H9 (cell line): ENCODE measurements around the gene TCOF1. TPM values are rescaled to one million over a fixed set of nuclear protein-coding genes. Genes with fewer than 3 reads are reported as not detected.
A peak's percentile ranks its signal among the peaks of the same experiment; 100 is the strongest.

ENCODE experiments used
- DNase-seq: peaks from one replicate; pipeline ENCODE4 v3.0.0-alpha.2; 2017
- H2AFZ ChIP-seq: one replicate; pipeline ENCODE4 v1.6.1; 2013; ENCODE audit warnings: mild to moderate bottlenecking, low read length, control low read depth, moderate library complexity
- H2AK5ac ChIP-seq: 2 replicates; pipeline ENCODE4 v1.6.1; 2013; ENCODE audit warnings: low read length, control low read depth, mixed read lengths; ENCODE audit not compliant: insufficient read length
- H2BK120ac ChIP-seq: one replicate; pipeline ENCODE4 v1.6.1; 2013; ENCODE audit warnings: low read depth, mild to moderate bottlenecking, low read length, control low read depth, inconsistent platforms; ENCODE audit not compliant: poor library complexity, severe bottlenecking
- H2BK12ac ChIP-seq: 2 replicates; pipeline ENCODE4 v1.6.1; 2013; ENCODE audit warnings: low read length, control low read depth, mixed read lengths, low read depth; ENCODE audit not compliant: insufficient read length
- H2BK15ac ChIP-seq: 2 replicates; pipeline ENCODE4 v1.6.1; 2013; ENCODE audit warnings: low read depth, low read length, control low read depth
- H2BK20ac ChIP-seq: one replicate; pipeline ENCODE4 v1.6.1; 2013; ENCODE audit warnings: low read depth, mild to moderate bottlenecking, low read length, control low read depth, inconsistent platforms; ENCODE audit not compliant: poor library complexity, severe bottlenecking
- H2BK5ac ChIP-seq: 2 replicates; pipeline ENCODE4 v1.6.1; 2013; ENCODE audit warnings: low read length, control low read depth, mixed read lengths; ENCODE audit not compliant: insufficient read length
- H3K14ac ChIP-seq: 2 replicates; pipeline ENCODE4 v1.6.1; 2013; ENCODE audit warnings: low read length, control low read depth; ENCODE audit not compliant: insufficient read depth
- H3K18ac ChIP-seq: 2 replicates; pipeline ENCODE4 v1.6.1; 2013; ENCODE audit warnings: low read depth, mild to moderate bottlenecking, mixed read lengths, low read length, control low read depth; ENCODE audit not compliant: insufficient read length
- H3K23ac ChIP-seq: 2 replicates; pipeline ENCODE4 v1.6.1; 2013; ENCODE audit warnings: low read length, control low read depth, mixed read lengths, low read depth; ENCODE audit not compliant: insufficient read length
- H3K23me2 ChIP-seq: 2 replicates; pipeline ENCODE4 v1.6.1; 2013; ENCODE audit warnings: low read depth, mild to moderate bottlenecking, mixed read lengths, low read length, control low read depth; ENCODE audit not compliant: insufficient read length, poor library complexity, severe bottlenecking
- H3K27ac ChIP-seq: 2 replicates; pipeline ENCODE4 v1.5.1; 2013; ENCODE audit warnings: low read length, control low read depth, mixed read lengths, low read depth; ENCODE audit not compliant: insufficient read length
- H3K27me3 ChIP-seq: 2 replicates; pipeline ENCODE4 v1.6.1; 2013; ENCODE audit warnings: low read length, control low read depth, inconsistent platforms; ENCODE audit not compliant: insufficient read depth
- H3K4ac ChIP-seq: 2 replicates; pipeline ENCODE4 v1.6.1; 2013; ENCODE audit warnings: low read depth, mild to moderate bottlenecking, control low read depth, inconsistent platforms, low read length, moderate library complexity
- H3K4me1 ChIP-seq: 2 replicates; pipeline ENCODE4 v1.6.1; 2013; ENCODE audit warnings: low read length, control low read depth, inconsistent platforms; ENCODE audit not compliant: insufficient read depth
- H3K4me2 ChIP-seq: 2 replicates; pipeline ENCODE4 v1.6.1; 2013; ENCODE audit warnings: low read length, control low read depth, mixed read lengths; ENCODE audit not compliant: insufficient read length, insufficient read depth
- H3K56ac ChIP-seq: 2 replicates; pipeline ENCODE4 v1.6.1; 2013; ENCODE audit warnings: low read depth, mild to moderate bottlenecking, mixed read lengths, low read length, control low read depth; ENCODE audit not compliant: insufficient read length
- H3K79me1 ChIP-seq: 2 replicates; pipeline ENCODE4 v1.6.1; 2013; ENCODE audit warnings: low read depth, mild to moderate bottlenecking, moderate library complexity, low read length, control low read depth, inconsistent platforms; ENCODE audit not compliant: insufficient read depth, poor library complexity, severe bottlenecking
- H3K79me2 ChIP-seq: 2 replicates; pipeline ENCODE4 v1.6.1; 2013; ENCODE audit warnings: low read length, control low read depth, inconsistent platforms; ENCODE audit not compliant: insufficient read depth
- H3K9ac ChIP-seq: 2 replicates; pipeline ENCODE4 v1.6.1; 2013; ENCODE audit warnings: low read length, control low read depth, mixed read lengths; ENCODE audit not compliant: insufficient read length; ENCODE audit errors: extremely low read depth
- H3K9me3 ChIP-seq: one replicate; pipeline ENCODE4 v1.6.1; 2013; ENCODE audit warnings: low read depth, low read length, inconsistent platforms; ENCODE audit not compliant: control insufficient read depth
- H3T11ph ChIP-seq: one replicate; pipeline ENCODE4 v1.6.1; 2013; ENCODE audit warnings: mild to moderate bottlenecking, low read length, control low read depth, inconsistent platforms
- H4K20me1 ChIP-seq: one replicate; pipeline ENCODE4 v1.6.1; 2013; ENCODE audit not compliant: control insufficient read depth, insufficient read length, insufficient read depth
- H4K5ac ChIP-seq: 2 replicates; pipeline ENCODE4 v1.6.1; 2013; ENCODE audit warnings: low read depth, mild to moderate bottlenecking, mixed read lengths, low read length, control low read depth; ENCODE audit not compliant: insufficient read length
- H4K8ac ChIP-seq: replicated peaks from 2 replicates; pipeline ENCODE4 v1.6.1; 2013; ENCODE audit warnings: low read length, control low read depth, mixed read lengths, low read depth; ENCODE audit not compliant: insufficient read length
- H4K91ac ChIP-seq: 2 replicates; pipeline ENCODE4 v1.6.1; 2013; ENCODE audit warnings: low read depth, mild to moderate bottlenecking, moderate library complexity, mixed read lengths, low read length, control low read depth; ENCODE audit not compliant: insufficient read length
- H3K27ac Mint-ChIP-seq, 3 experiments: 2 replicates in 2 of 3; 3 replicates in 1 of 3; pipeline ENCODE4 v1.8.0; 2020 to 2021; ENCODE audit warnings: mixed read lengths in 3 of 3, mild to moderate bottlenecking in 1 of 3, moderate library complexity in 1 of 3
- H3K27me3 Mint-ChIP-seq: 2 replicates; pipeline ENCODE4 v1.8.0; 2021; ENCODE audit warnings: low read depth, mild to moderate bottlenecking, moderate library complexity, mixed read lengths
- H3K36me3 Mint-ChIP-seq, 3 experiments: 2 replicates in 2 of 3; 3 replicates in 1 of 3; pipeline ENCODE4 v1.8.0; 2020 to 2021; ENCODE audit warnings: low read depth in 3 of 3, mixed read lengths in 3 of 3; ENCODE audit not compliant: insufficient read depth in 1 of 3
- H3K4me1 Mint-ChIP-seq, 2 experiments: 2 replicates each; pipeline ENCODE4 v1.8.0; 2020; ENCODE audit warnings: mixed read lengths in 2 of 2
- H3K4me3 Mint-ChIP-seq, 2 experiments: 2 replicates in 1 of 2; 3 replicates in 1 of 2; pipeline ENCODE4 v1.8.0; 2020 to 2021; ENCODE audit warnings: mild to moderate bottlenecking in 2 of 2, mixed read lengths in 2 of 2, moderate library complexity in 1 of 2
- H3K9me3 Mint-ChIP-seq, 2 experiments: 2 replicates in 1 of 2; 3 replicates in 1 of 2; pipeline ENCODE4 v1.8.0; 2020; ENCODE audit warnings: mild to moderate bottlenecking in 2 of 2, mixed read lengths in 2 of 2, moderate library complexity in 1 of 2
- CTCF ChIP-seq: fragments of 200-600 bp; sonication (generic); conservative IDR thresholded peaks from 3 replicates; pipeline ENCODE4 v1.8.0; 2021; ENCODE audit warnings: antibody characterized with exemption, mild to moderate bottlenecking
- WGBS: extraction: QIAGEN DNeasy Blood & Tissue Kit; methylation state at CpG from one replicate; pipeline ENCODE4 v1.1.7; 2013; ENCODE audit warnings: missing lambda C conversion rate, low lambda C conversion rate, mixed read lengths; ENCODE audit not compliant: insufficient read length; ENCODE audit errors: extremely low coverage; 5-methylcytosine and 5-hydroxymethylcytosine counted together
- total RNA-seq: library from RNA; stranded (reverse); gene quantifications from 2 replicates; pipeline ENCODE4 v1.2.1, GENCODE V29; 2021

Gene TCOF1
- total RNA-seq, 1 experiment from 2014 or later, result 128 TPM

- H3K9me3 Mint-ChIP-seq, result no peaks in the 10 kb centered on the region; a peak in 2 of 5 replicates
- peak overlapping the region; percentile 12 to 60; a peak in 4 of 5 replicates for H3K4me3 Mint-ChIP-seq
- Histone ChIP-seq H2BK12ac (no peak overlapping the region), H4K8ac (no peak overlapping the region), H3K23ac (no peak overlapping the region), H2AK5ac (no peak overlapping the region), H3K4ac (no peak overlapping the region), H4K20me1 (no peaks in the 10 kb centered on the region), H3K27ac (no peak overlapping the region), H3K79me2 (no peaks in the 10 kb centered on the region), H3K4me2 (peak overlapping the region; percentile 60), H3K27me3 (no peaks in the 10 kb centered on the region), H3T11ph (no peak overlapping the region), H3K23me2 (no peaks in the 10 kb centered on the region), H3K79me1 (no peaks in the 10 kb centered on the region), H2AFZ (no peak overlapping the region), H2BK120ac (no peak overlapping the region), H2BK5ac (no peak overlapping the region), H3K9ac (no peak overlapping the region), H4K91ac (no peak overlapping the region), H3K4me1 (peaks cover 4% of the 10 kb centered on the region; the same call in 1 of the 2 replicates), H2BK20ac (no peak overlapping the region), H3K9me3 (no peaks in the 10 kb centered on the region), H3K56ac (no peak overlapping the region), H2BK15ac (no peak overlapping the region), H3K14ac (no peak overlapping the region), H3K18ac (no peak overlapping the region), H4K5ac (no peak overlapping the region)
- no CpG with 5 or more reads among the region's 4 CpGs for WGBS
- no peaks in the 10 kb centered on the region; the same call in 1 of the 2 replicates for H3K27me3 Mint-ChIP-seq
- peak overlapping the region; percentile 84 to 94 (median 91); a peak in 6 of 7 replicates for H3K27ac Mint-ChIP-seq
- no peak for TF ChIP-seq CTCF
- H3K36me3 Mint-ChIP-seq, result no peaks in the 10 kb centered on the region
- peaks cover 40 to 49% of the 10 kb centered on the region in 2 experiments for H3K4me1 Mint-ChIP-seq
- DNase-seq, result peak; percentile 73
These were observed 53.2 kb downstream of the TCOF1 start for GRCh38 chr5:150410524-150411244.
